Measurements from ENCODE around the gene DDX17. TPM values are rescaled to one million over a fixed set of nuclear protein-coding genes. Genes with fewer than 3 reads are reported as not detected.
A peak's percentile ranks its signal among the peaks of the same experiment; 100 is the strongest.
"Not testable (repeated sequence)": the region's sequence is repeated elsewhere in the genome, so short reads cannot be mapped to it uniquely, and the experiment has no call there.

DDX17 gene
- total RNA-seq, 1 experiment from 2014 or later, result 311 TPM

- DNase-seq, result no peak
Observed at GRCh38 chr22:38477585-38477984, 28.5 kb downstream of the DDX17 start.

GRCh38 chr22:38474003-38474607, 32.0 kb downstream of the DDX17 start:
- Histone ChIP-seq H3K9me3 (no peaks in the 10 kb centered on the region), H3K4me3 (no peak overlapping the region), H3K36me3 (peaks cover 2% of the 10 kb centered on the region; the same call in 1 of the 2 replicates), H3K27me3 (no peaks in the 10 kb centered on the region)
- DNase-seq, result no peak

More at GRCh38 chr22:38477585-38477984, 28.5 kb downstream of the DDX17 start:
- Histone ChIP-seq H3K4me3 (no peak overlapping the region), H3K9me3 (no peaks in the 10 kb centered on the region), H3K36me3 (peaks cover 34% of the 10 kb centered on the region), H3K27me3 (no peaks in the 10 kb centered on the region)

GRCh38 chr22:38471237-38471636, 34.9 kb downstream of the DDX17 start:
- Histone ChIP-seq H3K9me3 (no peaks in the 10 kb centered on the region), H3K4me3 (no peak overlapping the region)
- no peak for DNase-seq

GRCh38 chr22:38470179-38470578, 35.9 kb downstream of the DDX17 start:
- H3K36me3 ChIP-seq, DNase-seq, H3K4me3 ChIP-seq, H3K27me3 ChIP-seq, H3K9me3 ChIP-seq: not testable (repeated sequence)

More at GRCh38 chr22:38471237-38471636, 34.9 kb downstream of the DDX17 start:
- H3K36me3 ChIP-seq, result no peaks in the 10 kb centered on the region; the same call in 1 of the 2 replicates
- H3K27me3 ChIP-seq, result no peaks in the 10 kb centered on the region

- Histone ChIP-seq H3K36me3 (no peaks in the 10 kb centered on the region; the same call in 1 of the 2 replicates), H3K9me3 (no peaks in the 10 kb centered on the region), H3K27me3 (no peaks in the 10 kb centered on the region), H3K4me3 (peak overlapping the region; percentile 65)
- DNase-seq, result no peak
Observed at GRCh38 chr22:38469306-38469781, 36.8 kb downstream of the DDX17 start.

- peak; percentile 20 for DNase-seq
- Histone ChIP-seq H3K9me3 (no peaks in the 10 kb centered on the region), H3K36me3 (no peaks in the 10 kb centered on the region; the same call in 1 of the 2 replicates), H3K4me3 (peak overlapping the region; percentile 65), H3K27me3 (no peaks in the 10 kb centered on the region)
Observed at GRCh38 chr22:38468443-38469305, 37.4 kb downstream of the DDX17 start.

- Histone ChIP-seq H3K36me3 (no peaks in the 10 kb centered on the region; the same call in 1 of the 2 replicates), H3K4me3 (peak within 1 kb of the TSS; percentile 65), H3K27me3 (no peaks in the 10 kb centered on the region), H3K9me3 (no peaks in the 10 kb centered on the region)
- DNase-seq, result peak; percentile 83
Observed at GRCh38 chr22:38467904-38468442, 38.1 kb downstream of the DDX17 start, which contains the start of gene KDELR3. Gene KDELR3 (plus strand): TSS chr22:38468096. CDS start chr22:38468234, 138 bp downstream.

GRCh38 chr22:38467438-38467903, 38.6 kb downstream of the DDX17 start:
- Histone ChIP-seq H3K9me3 (no peaks in the 10 kb centered on the region), H3K4me3 (peak overlapping the region; percentile 65), H3K27me3 (no peaks in the 10 kb centered on the region), H3K36me3 (no peaks in the 10 kb centered on the region; the same call in 1 of the 2 replicates)
- no peak for DNase-seq

GRCh38 chr22:38465673-38466490, 40.2 kb downstream of the DDX17 start:
- no peaks in the 10 kb centered on the region; the same call in 1 of the 2 replicates for H3K36me3 ChIP-seq
- H3K4me3 ChIP-seq, result no peak overlapping the region
- DNase-seq, result no peak
- H3K9me3 ChIP-seq, result no peaks in the 10 kb centered on the region
- peaks cover 6% of the 10 kb centered on the region for H3K27me3 ChIP-seq

- Histone ChIP-seq H3K9me3 (no peaks in the 10 kb centered on the region), H3K36me3 (no peaks in the 10 kb centered on the region), H3K4me3 (no peak overlapping the region), H3K27me3 (peaks cover 10% of the 10 kb centered on the region)
- DNase-seq, result no peak
Observed at GRCh38 chr22:38464992-38465672, 41.0 kb downstream of the DDX17 start.

- H3K36me3 ChIP-seq, result no peaks in the 10 kb centered on the region
- H3K9me3 ChIP-seq, result no peaks in the 10 kb centered on the region
- H3K4me3 ChIP-seq, result no peak overlapping the region
- peaks cover 10% of the 10 kb centered on the region for H3K27me3 ChIP-seq
- no peak for DNase-seq
Observed at GRCh38 chr22:38462960-38463784, 42.9 kb downstream of the DDX17 start.

GRCh38 chr22:38461414-38462081, 44.6 kb downstream of the DDX17 start:
- H3K4me3 ChIP-seq, result peak overlapping the region; percentile 26
- H3K27me3 ChIP-seq, result peaks cover 11% of the 10 kb centered on the region
- DNase-seq, result peak; percentile 78
- H3K36me3 ChIP-seq, result no peaks in the 10 kb centered on the region
- no peaks in the 10 kb centered on the region for H3K9me3 ChIP-seq

- H3K36me3 ChIP-seq, result no peaks in the 10 kb centered on the region
- H3K27me3 ChIP-seq, result peaks cover 15% of the 10 kb centered on the region
- no peaks in the 10 kb centered on the region for H3K9me3 ChIP-seq
- no peak overlapping the region for H3K4me3 ChIP-seq
- no peak for DNase-seq
Observed at GRCh38 chr22:38461057-38461413, 45.1 kb downstream of the DDX17 start.

- Histone ChIP-seq H3K27me3 (peaks cover 15% of the 10 kb centered on the region), H3K4me3 (no peak overlapping the region), H3K36me3 (no peaks in the 10 kb centered on the region), H3K9me3 (no peaks in the 10 kb centered on the region)
- no peak for DNase-seq
Observed at GRCh38 chr22:38460426-38460840, 45.7 kb downstream of the DDX17 start.

All from MG63 (cell line).